HG03064 (cell line): ENCODE data around the gene IFITM5.
A peak's percentile ranks its signal among the peaks of the same experiment; 100 is the strongest.

Source experiments
- ATAC-seq: cut with Tn5 transposase; IDR thresholded peaks from one replicate; pipeline ENCODE4 v1.9.1; 2021; ENCODE audit warnings: low read depth; ENCODE audit not compliant: unreplicated experiment

IFITM5 gene

DNA sequence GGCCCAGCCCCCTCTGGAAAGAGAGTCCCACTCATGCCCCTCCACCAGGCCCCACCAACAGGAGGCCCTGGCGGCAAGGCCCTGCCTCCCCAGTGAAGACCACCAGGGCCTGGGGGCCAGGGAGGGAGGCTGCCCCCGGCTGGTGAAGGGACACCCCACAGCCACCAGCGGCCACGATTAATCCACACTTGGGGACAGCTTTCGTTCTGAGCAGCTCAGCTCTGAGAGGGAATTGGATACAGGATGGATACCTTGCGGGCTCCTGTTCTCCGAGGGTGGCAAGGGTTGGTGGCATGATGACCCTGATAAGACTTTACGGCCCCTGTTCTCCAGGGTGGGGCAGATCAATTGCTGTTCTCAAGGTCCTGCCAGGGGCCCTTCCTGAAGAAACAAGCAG lies 28.0 kb downstream of the IFITM5 start:
- no peak for ATAC-seq

GRCh38 chr11:270451-271318 lies 28.6 kb downstream of the IFITM5 start:
- ATAC-seq: no peak

- ATAC-seq: peak; percentile 74
These were observed 30.0 kb downstream of the IFITM5 start for GRCh38 chr11:269146-269890.

DNA sequence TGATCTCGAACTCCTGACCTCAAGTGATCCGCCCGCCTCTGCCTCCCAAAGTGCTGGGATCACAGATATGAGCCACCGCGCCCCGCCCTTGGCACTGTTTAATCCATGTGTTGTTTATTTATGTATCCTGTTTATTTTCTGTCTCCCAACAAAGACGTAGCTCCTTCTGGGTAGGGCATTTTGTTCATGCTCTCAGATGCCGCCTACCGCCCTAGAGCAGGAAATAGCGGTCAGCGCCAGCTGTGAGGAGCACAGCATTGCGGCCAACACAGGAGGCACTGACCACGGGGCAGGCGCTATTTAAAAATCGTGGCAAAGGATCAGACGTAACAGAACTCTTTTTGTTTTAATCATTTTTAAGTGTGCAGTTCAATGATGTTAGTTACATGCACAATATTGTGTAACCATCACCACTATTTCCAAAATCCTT lies 30.6 kb downstream of the IFITM5 start:
- peak; percentile 37 for ATAC-seq

DNA sequence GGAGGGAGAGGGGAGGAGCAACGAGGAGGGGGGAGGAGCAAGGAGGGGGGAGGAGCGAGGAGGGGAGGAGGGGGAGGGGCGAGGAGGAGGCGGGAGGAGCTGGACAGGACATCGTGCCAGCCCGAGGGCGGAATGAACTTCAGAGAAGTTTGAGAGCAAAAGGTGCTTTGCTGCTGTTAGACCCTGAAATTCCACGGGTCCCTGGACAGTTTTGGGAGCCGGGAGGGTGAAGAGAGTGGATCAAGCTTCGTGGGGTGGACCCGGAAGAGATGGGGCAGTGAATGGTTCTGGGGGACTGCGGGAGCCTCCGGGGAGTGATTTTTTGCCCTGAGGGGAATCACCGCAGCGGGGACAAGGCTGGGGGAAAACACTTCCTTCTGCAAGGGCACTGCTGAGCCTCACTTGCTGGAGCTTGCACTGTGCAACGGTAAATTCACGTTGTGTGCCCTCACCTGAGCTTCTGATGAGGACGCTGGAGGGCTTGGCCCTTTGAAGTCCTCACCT lies 31.8 kb downstream of the IFITM5 start:
- ATAC-seq: no peak

GRCh38 chr11:266676-267439 lies 32.5 kb downstream of the IFITM5 start:
- ATAC-seq: no peak

GRCh38 chr11:261624-262023 lies 37.7 kb downstream of the IFITM5 start:
- no peak for ATAC-seq

DNA sequence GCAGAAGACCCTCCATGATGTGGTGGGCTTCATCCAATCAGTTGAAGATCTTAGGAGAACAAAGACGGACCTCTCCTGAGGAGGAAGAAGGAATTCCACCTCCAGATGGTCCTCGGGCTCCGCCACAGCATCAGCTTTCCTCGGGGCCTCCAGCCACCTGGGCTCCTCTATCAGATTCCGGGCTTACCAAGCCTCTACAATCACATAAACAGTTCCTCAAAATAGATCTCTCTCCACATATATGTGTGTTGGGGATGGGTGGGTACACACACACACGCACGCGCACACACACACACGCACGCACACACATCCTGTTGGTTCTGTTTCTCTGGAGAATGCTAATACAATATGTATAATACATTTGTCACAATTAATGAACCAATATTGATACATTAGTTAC lies 39.9 kb downstream of the IFITM5 start:
- no peak for ATAC-seq

DNA sequence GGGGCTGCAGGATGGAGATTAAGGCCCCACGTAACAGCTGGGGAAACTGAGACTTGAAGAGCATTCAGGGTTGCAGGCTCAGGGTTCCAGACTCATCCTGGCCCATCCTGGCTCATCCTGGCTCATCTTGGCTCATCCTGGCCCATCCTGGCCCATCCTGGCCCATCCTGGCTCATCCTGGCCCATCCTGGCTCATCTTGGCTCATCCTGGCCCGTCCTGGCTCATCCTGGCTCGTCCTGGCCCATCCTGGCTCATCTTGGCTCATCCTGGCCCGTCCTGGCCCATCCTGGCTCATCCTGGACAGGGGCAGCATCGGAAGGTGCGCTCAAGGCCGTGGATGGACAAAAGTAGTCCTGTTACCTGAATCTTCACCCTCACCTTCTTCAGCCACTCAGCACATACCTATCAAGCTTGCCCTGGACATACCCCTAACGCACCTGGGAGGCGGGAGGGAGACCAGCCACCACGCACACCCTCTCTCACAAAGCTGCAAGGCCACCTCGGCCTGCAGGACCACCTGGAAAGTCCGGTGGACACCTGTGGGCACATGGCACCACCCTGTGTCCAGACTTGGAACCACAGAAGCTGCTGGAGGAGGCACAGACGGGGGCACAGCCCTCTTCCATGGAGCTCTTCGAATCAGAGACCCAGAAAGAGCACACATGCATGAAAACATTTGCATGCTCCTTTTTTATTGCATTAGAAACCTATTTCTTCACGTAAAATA lies 41.4 kb downstream of the IFITM5 start:
- ATAC-seq: no peak

DNA sequence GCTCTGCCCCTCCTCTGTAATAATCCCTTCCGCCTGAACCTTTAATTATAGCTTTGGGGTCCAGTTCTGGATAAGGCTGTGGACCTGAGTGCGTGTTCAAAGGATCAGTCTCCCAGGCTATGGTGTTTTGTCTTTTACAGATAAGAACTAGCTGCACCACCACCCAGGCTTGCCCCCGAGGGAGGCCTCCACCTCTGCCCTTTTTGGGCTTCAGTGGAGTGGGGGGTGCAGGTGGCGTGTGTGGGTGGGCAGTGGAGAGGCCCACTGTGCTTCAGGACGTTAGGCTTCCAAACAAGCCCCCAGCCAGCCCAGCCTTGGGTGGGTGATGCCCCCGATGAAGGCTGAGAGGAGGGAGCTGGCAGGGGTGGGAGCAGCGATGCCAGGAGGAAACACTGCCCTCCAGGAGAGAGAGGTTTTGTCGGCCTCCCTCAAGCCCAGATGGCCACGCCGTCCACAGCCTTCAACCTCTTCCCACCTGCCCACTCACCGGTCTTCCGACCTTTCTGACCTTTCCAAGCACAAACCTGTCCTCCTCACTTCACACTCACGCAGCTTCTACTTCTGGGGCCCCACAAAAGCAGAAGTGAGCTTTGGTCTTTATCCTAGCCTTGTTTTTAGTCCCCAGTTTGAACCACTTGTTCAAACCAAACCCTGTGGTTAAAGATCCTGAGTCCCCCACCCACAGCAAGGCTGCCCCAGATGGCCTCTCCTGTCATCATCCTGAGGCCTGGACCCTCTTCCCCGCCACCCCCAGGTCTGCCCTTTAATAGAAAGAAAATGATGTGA lies 42.2 kb downstream of the IFITM5 start:
- ATAC-seq: no peak

DNA sequence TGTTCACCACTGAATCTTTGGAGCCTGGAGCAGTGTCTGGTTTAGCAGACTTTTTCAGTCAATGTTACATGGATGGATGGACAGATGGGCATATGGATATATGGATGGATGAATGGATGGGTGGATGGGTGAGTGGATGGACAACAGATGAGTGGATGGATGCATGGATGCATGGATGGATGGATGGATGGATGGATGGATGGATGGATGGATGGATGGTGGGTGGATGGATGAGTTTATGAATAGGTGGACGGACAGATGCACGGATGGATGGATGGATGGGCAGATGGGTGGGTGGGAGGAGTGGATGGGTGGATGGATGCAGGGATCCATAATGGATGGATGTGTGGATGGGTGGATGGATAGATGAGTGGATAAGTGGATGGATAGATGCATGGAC lies 43.5 kb downstream of the IFITM5 start:
- ATAC-seq: no peak

- no peak for ATAC-seq
These were observed 44.1 kb downstream of the IFITM5 start for GRCh38 chr11:255176-255575.

DNA sequence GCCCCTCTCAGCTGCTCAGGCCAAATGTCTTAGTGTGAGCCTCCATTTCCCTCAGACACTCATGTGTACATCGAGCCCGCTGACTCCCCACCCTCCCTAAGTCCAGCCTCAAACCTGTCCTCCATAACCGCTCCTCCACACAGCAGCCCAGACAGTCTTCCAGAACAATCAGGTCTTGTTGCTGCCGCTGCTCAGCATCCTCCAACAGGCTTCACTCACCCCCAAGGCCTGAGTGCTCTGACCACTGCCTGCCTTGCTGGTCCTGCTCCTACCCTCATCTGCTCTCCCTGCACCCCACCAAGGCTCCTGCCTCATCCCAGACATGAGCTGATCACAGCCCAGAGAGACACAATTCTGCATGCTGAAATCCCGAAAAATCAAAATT lies 45.4 kb downstream of the IFITM5 start:
- no peak for ATAC-seq

DNA sequence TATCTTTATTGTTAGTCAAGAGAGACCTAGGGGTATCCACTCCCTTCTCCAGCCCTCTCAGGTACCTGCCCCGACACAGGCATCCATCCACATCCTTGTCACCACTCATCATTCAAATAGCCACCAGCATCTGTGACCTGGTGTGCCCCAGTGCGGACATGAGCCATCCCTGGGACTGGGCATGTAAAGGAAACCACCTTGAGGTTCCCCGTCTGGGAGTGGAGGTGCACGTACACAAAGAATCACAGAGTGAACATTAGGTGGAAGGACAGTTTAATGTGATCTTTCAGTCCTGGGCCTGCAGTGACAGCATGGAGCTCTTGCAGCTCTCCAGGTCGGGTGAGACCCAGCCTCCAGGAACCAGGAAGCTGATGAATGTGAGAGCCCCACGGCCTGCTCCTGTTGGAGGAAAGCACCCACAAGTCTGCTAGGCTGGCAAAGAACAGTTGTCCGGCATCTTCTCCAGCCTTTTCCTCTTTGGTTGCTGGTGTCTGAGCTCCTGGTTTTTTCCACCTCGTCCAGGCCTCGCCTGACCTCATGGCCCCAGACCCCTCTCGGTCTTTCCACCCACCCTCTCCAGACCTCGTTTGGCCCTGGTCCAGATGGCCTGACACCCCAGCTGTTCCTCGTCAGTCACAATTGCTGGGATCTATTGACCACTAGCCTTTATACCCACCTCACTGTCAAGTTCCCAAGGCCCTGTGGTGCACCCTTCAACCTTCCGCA lies 46.0 kb downstream of the IFITM5 start:
- ATAC-seq: no peak

- no peak for ATAC-seq
These were observed 46.7 kb downstream of the IFITM5 start for GRCh38 chr11:252666-253065.

DNA sequence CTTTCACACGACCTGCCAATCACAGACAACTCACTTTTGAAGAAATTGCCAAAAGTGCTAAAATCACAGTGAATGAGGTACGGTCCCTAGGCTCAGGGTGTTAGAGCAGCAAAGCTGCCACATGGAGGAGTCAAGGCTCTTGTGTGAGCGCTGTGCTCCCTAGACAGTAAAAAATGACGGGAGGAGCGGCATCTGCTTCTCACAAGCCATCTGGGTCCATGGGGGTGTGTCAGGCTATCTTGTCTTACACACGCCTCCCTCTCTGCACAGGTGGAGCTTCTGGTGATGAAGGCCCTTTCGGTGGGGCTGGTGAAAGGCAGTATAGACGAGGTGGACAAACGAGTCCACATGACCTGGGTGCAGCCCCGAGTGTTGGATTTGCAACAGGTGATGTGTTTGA lies 47.8 kb downstream of the IFITM5 start:
- ATAC-seq: no peak

DNA sequence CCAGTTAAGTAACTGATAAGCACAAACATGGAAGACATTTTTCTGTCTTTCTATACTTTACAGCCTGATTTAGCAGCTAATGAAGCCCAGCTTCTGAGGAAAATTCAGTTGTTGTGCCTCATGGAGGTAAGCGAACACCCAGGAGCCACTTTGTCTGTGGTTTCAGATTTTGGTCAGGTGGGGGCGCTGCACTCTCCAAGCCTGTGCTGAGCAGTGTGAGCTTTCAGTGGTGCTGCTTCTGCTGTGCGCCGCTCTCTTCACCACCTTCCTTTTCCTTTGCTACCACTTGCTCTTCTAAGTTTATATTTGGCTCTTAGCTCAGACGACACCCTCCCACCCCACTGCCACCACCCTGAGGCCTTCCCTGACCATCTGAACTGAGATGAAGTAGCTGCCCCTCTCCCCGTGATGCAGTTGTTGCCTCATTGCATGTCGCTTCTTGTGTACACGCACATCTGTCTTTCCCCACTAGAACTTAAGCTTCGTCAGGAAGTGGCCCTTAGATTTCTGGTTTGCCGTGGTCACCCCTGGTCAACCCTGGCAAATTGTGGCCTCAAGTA lies 48.5 kb downstream of the IFITM5 start:
- ATAC-seq: no peak

GRCh38 chr11:250274-250673 lies 49.1 kb downstream of the IFITM5 start:
- no peak for ATAC-seq

- ATAC-seq: no peak
These were observed 50.3 kb downstream of the IFITM5 start for GRCh38 chr11:249062-249461.
